Fibroblast of the aortic adventitia (primary cell): ENCODE data around the gene BCDIN3D. TPM values are rescaled to one million over a fixed set of nuclear protein-coding genes. Genes with fewer than 3 reads are reported as not detected.
"Not testable (repeated sequence)": the region's sequence is repeated elsewhere in the genome, so short reads cannot be mapped to it uniquely, and the experiment has no call there.

Source experiments
- DNase-seq: peaks from one replicate; pipeline ENCODE4 v3.0.0-alpha.2; 2010; ENCODE audit warnings: low read depth
- H3K4me3 ChIP-seq: 2 replicates; pipeline ENCODE4 v1.5.1; 2011; ENCODE audit warnings: low read depth, mild to moderate bottlenecking, control low read depth, low read length, moderate library complexity
- total RNA-seq: library from RNA; depleted of rRNA; stranded (reverse); fragments of >200 nt; gene quantifications from 2 replicates; pipeline ENCODE4 v1.2.3, GENCODE V29; 2012; ENCODE audit warnings: low replicate concordance
- TF ChIP-seq, protein P1 (sequence below): IDR thresholded peaks from 2 replicates; pipeline ENCODE4 v1.5.1; 2011; ENCODE audit warnings: mild to moderate bottlenecking, low read length, control low read depth, inconsistent platforms; ENCODE audit not compliant: insufficient read depth

The BCDIN3D gene
- total RNA-seq, 1 donor = 4.5 TPM

DNA sequence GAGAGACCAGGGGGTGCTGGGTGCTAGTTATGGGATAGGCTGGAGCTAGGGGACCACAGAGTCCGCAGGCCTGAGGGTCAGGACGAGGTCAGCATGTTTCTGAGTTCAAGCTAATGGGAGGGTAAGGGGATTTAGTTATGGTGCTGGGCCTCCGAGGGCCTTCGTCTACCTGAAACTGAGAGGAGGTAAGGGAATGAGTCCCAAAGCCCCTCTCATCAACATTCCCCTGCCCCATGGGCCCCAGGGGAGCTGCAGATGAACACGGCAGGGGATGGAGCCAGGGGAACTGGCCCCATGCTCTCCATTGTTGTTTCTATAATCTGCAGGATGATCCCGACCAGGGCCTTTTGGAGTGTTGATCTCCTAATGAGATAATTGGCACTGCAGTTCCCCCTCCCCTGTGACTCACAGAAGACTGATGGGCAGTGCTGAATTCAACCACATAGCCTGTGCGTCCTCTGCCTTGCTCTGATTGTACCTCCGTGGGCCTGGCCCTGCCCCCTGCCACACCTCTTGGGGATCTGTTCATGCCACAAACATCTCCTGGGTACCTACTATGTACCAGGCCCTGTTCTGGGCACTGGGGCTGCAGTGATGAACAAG, 39.4 kb upstream of the BCDIN3D start:
- TF ChIP-seq, protein P1, sequence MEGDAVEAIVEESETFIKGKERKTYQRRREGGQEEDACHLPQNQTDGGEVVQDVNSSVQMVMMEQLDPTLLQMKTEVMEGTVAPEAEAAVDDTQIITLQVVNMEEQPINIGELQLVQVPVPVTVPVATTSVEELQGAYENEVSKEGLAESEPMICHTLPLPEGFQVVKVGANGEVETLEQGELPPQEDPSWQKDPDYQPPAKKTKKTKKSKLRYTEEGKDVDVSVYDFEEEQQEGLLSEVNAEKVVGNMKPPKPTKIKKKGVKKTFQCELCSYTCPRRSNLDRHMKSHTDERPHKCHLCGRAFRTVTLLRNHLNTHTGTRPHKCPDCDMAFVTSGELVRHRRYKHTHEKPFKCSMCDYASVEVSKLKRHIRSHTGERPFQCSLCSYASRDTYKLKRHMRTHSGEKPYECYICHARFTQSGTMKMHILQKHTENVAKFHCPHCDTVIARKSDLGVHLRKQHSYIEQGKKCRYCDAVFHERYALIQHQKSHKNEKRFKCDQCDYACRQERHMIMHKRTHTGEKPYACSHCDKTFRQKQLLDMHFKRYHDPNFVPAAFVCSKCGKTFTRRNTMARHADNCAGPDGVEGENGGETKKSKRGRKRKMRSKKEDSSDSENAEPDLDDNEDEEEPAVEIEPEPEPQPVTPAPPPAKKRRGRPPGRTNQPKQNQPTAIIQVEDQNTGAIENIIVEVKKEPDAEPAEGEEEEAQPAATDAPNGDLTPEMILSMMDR = no peak
- no peak for DNase-seq
- no peak overlapping the region for H3K4me3 ChIP-seq

DNA sequence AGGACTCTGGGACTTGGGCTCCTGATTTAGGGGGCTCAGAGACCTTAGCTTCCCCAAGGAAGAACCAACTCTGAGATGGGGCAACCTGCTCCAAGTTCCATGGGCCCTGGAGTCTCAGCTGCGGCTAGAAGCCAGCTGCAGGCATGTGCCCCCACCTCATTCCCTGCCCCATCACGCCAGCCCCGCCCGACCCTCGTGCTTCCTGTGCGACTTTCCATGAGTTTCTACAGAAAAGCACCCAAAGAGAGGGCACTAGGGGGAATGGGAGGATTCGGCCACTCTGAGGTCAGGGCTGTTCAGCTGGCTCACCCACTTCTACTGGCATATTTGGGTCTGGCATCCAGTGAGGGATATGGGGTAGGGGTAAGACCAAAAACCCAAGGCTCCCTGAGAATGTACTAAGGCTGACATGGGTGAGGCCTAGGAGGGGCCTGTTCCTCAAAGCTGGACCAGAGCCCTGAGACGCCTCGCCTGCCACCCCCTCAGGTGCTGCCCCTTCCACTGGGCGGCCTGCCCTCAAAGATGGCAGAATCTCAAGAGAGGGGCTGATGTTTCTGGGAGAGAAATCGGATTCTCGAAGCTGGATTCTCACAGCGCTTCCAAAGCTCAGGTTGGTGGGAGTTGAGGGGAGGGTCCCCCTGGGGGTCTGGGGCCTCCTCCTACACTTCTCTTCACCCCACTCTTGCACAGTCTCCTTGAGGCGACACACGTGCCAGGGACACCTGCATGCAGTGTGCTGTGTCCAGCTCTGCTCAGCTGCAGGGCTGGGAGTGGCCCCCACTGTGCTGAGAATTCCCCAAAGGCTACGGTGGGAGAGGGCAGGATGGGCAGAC, 38.7 kb upstream of the BCDIN3D start:
- no peak overlapping the region for H3K4me3 ChIP-seq
- TF ChIP-seq, protein P1 = no peak

DNA sequence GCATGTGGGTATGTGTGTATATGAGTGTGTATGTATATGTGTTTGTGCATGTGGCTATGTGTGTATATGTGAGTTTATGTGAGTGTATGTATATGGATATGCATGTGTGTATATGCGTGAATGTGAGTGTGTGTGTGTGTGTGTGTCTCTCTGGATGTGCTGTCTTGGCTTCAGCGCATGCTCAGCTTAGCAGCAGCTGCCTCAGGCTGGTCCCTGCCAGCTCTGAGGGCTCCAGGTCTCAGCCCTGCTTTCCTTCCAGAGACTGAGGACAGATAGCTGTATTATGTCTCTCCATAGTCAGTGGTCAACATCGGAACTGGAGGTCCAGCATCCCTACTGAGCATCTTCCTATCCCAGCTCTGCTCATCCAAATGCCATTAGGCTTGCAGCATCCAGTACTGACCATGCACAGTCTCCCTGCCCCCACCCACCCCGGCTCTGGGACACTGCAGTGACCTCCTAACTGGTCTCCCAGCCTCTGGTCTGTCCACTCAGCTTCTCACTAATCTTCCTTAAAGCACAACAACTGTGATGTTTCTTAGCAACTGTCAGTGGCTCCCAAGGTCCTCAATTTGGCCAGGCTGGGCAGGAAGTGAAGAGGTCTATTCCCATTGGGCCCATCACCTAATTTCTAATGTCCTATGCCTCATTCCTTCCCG, 38.0 kb upstream of the BCDIN3D start:
- TF ChIP-seq, protein P1 = no peak

More for the DNA sequence above, 38.7 kb upstream of the BCDIN3D start:
- DNase-seq = no peak

DNA sequence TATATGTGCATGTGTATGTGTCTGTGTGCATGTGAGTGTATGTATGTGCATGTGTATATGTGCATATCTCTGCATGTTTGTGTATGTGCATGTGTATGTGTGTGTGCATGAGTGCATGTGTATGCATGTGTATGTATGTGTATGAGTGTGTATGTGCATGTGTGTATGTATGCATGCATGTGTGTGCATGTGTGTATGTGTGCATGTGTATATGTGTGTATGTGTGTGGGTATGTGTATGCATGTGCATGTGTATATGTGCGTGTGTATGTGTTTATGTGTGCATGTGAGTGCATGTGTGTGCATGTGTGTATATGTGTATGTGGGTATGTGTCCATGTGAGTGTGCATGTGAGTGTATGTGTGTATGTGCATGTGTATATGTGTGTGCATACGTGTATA, 36.2 kb upstream of the BCDIN3D start:
- not testable (repeated sequence) for DNase-seq, H3K4me3 ChIP-seq

More for the DNA sequence above, 38.0 kb upstream of the BCDIN3D start:
- DNase-seq = no peak
- H3K4me3 ChIP-seq = no peak overlapping the region

DNA sequence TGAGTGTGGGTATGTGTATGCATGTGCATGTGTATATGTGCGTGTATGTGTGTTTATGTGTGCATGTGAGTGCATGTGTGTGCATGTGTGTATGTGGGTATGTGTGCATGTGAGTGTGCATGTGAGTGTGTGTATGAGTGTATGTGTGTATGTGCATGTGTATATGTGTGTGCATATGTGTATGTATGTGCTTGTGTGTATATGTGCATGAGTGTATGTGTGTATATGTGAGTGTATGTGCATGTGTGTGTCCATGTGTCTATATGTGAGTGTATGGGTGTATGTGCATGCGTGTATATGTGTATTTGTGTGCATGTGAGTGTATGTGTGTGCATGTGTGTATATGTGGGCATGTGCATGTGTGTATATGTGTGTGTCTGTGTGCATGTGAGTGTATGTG, 35.1 kb upstream of the BCDIN3D start:
- TF ChIP-seq, protein P1 = no peak
- DNase-seq = no peak
- no peak overlapping the region for H3K4me3 ChIP-seq

DNA sequence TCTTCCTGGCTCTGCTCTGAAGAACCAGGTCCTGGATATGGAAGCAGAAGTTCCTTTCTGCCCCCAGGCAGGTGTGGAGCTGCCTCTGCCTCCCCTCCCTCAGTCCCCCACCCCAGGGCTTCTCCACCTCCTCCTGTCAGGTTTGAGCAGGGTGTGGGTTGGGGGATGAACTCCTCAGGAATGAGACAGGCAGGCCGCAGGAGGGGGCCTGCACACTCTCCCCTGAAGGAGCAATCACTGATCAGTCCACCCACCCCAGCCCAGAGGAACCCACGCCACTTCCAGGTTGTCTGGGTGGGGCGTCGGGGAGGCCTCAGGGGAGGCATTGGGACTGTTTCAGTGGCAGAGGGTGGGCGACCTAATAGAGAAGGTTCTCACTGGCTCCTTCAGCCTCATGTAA, 34.2 kb upstream of the BCDIN3D start:
- DNase-seq = no peak
- no peak overlapping the region for H3K4me3 ChIP-seq
- TF ChIP-seq, protein P1 = no peak

DNA sequence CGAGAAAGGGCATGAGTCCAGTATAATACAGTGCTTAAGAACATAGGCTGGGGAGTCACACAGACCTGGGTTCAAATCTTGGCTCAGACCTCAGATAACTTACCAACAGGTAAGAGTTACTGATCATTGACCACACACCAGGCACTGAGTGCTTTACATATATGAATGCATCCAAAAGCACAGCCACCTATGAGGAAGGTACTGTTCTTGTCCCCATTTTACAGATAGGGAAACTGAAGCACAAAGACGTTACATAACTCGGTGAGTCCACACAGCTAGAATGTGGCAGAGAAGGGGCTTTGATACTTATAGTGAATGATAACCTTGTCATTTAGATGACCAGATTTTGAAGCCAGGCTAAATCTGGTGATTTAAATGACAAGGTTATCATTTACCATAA, 33.2 kb upstream of the BCDIN3D start:
- TF ChIP-seq, protein P1 = no peak
- no peak for DNase-seq
- H3K4me3 ChIP-seq = no peak overlapping the region
